Duodenal mucosa (tissue), 2 donors: ENCODE results near the gene BMS1.

Experiments
- H3K27ac ChIP-seq: one replicate; pipeline ENCODE4 v1.7.0; 2013; ENCODE audit warnings: low read depth, low read length
- H3K27me3 ChIP-seq, 2 donors: one replicate each; pipeline ENCODE4 v1.7.0; 2013; ENCODE audit warnings: low read length in 2 of 2, control low read depth in 1 of 2; ENCODE audit not compliant: insufficient read depth in 2 of 2, control insufficient read depth in 1 of 2
- H3K36me3 ChIP-seq, 2 donors: one replicate each; pipeline ENCODE4 v1.7.0; 2013; ENCODE audit warnings: low read length in 2 of 2, control low read depth in 1 of 2; ENCODE audit not compliant: insufficient read depth in 2 of 2, control insufficient read depth in 1 of 2
- H3K4me1 ChIP-seq, 2 donors: one replicate each; pipeline ENCODE4 v1.7.0; 2013; ENCODE audit warnings: low read length in 2 of 2, control low read depth in 1 of 2; ENCODE audit not compliant: insufficient read depth in 2 of 2, control insufficient read depth in 1 of 2
- H3K4me3 ChIP-seq, 2 donors: one replicate each; pipeline ENCODE4 v1.7.0; 2013; ENCODE audit warnings: low read length in 2 of 2, low read depth in 1 of 2
- H3K9ac ChIP-seq, 2 donors: one replicate each; pipeline ENCODE4 v1.7.0; 2013; ENCODE audit warnings: low read length in 2 of 2, low read depth in 1 of 2
- H3K9me3 ChIP-seq, 2 donors: one replicate each; pipeline ENCODE4 v1.7.0; 2013; ENCODE audit warnings: low read length in 2 of 2, control low read depth in 1 of 2; ENCODE audit not compliant: control insufficient read depth in 1 of 2

BMS1 gene

GRCh38 chr10:42879380-42880254 is 97.0 kb downstream of the BMS1 start:
- Histone ChIP-seq H3K27ac (no peak overlapping the region), H3K27me3 (no peaks in the 10 kb centered on the region), H3K4me3 (no peak overlapping the region), H3K4me1 (no peaks in the 10 kb centered on the region), H3K9ac (no peak overlapping the region), H3K36me3 (no peaks in the 10 kb centered on the region), H3K9me3 (peaks cover 9 to 12% of the 10 kb centered on the region in 2 donors)

GRCh38 chr10:42880255-42880620 is 97.6 kb downstream of the BMS1 start:
- no peaks in the 10 kb centered on the region for H3K27me3 ChIP-seq

GRCh38 chr10:42882597-42882996 is 100.0 kb downstream of the BMS1 start:
- H3K4me3 ChIP-seq: no peak overlapping the region
- H3K27me3 ChIP-seq: no peaks in the 10 kb centered on the region
- H3K36me3 ChIP-seq: no peaks in the 10 kb centered on the region
- H3K9me3 ChIP-seq: peaks cover 9 to 12% of the 10 kb centered on the region in 2 donors
- H3K27ac ChIP-seq: no peak overlapping the region
- H3K4me1 ChIP-seq: no peaks in the 10 kb centered on the region
- H3K9ac ChIP-seq: no peak overlapping the region

More at GRCh38 chr10:42880255-42880620, 97.6 kb downstream of the BMS1 start:
- Histone ChIP-seq H3K27ac (no peak overlapping the region), H3K9me3 (peaks cover 9 to 12% of the 10 kb centered on the region in 2 donors), H3K4me3 (no peak overlapping the region), H3K4me1 (no peaks in the 10 kb centered on the region), H3K9ac (no peak overlapping the region), H3K36me3 (no peaks in the 10 kb centered on the region)
